ENCODE results near the gene CCDC7.
A peak's percentile ranks its signal among the peaks of the same experiment; 100 is the strongest.
"Not testable (repeated sequence)": the region's sequence is repeated elsewhere in the genome, so short reads cannot be mapped to it uniquely, and the experiment has no call there.

CCDC7 gene

GRCh38 chr10:32445740-32446535 lies at the start of gene CCDC7:
Gene CCDC7 (plus strand): TSS chr10:32446140. CDS start chr10:32451643, 5,503 bp downstream.
- DNase-seq, result peak; percentile 93

- DNase-seq, result not testable (repeated sequence)
Observed at GRCh38 chr10:32397163-32397562, 48.8 kb upstream of the CCDC7 start.

GRCh38 chr10:32399720-32400119 lies 46.2 kb upstream of the CCDC7 start:
- not testable (repeated sequence) for DNase-seq

GRCh38 chr10:32400961-32401360 lies 45.0 kb upstream of the CCDC7 start:
- DNase-seq, result no peak

GRCh38 chr10:32402499-32402898 lies 43.4 kb upstream of the CCDC7 start:
- no peak for DNase-seq

GRCh38 chr10:32403091-32403490 lies 42.8 kb upstream of the CCDC7 start:
- DNase-seq, result no peak

GRCh38 chr10:32408690-32409089 lies 37.2 kb upstream of the CCDC7 start:
- DNase-seq, result no peak

GRCh38 chr10:32409741-32410140 lies 36.2 kb upstream of the CCDC7 start:
- no peak for DNase-seq

GRCh38 chr10:32410569-32410968 lies 35.4 kb upstream of the CCDC7 start:
- DNase-seq, result no peak

- DNase-seq, result no peak
Observed at GRCh38 chr10:32411797-32412498, 34.0 kb upstream of the CCDC7 start.

- DNase-seq, result peak; percentile 27
Observed at GRCh38 chr10:32412499-32412853, 33.5 kb upstream of the CCDC7 start.

- peak; percentile 94 for DNase-seq
Observed at GRCh38 chr10:32413513-32413912, 32.4 kb upstream of the CCDC7 start.

- DNase-seq, result no peak
Observed at GRCh38 chr10:32415361-32415760, 30.6 kb upstream of the CCDC7 start.

- peak; percentile 92 for DNase-seq
Observed at GRCh38 chr10:32417911-32418547, 27.9 kb upstream of the CCDC7 start.

- no peak for DNase-seq
Observed at GRCh38 chr10:32418572-32418971, 27.4 kb upstream of the CCDC7 start.

- peak; percentile 8 for DNase-seq
Observed at GRCh38 chr10:32419615-32420014, 26.3 kb upstream of the CCDC7 start.

- no peak for DNase-seq
Observed at GRCh38 chr10:32426186-32426585, 19.8 kb upstream of the CCDC7 start.

- no peak for DNase-seq
Observed at GRCh38 chr10:32433542-32433941, 12.4 kb upstream of the CCDC7 start.

- DNase-seq, result no peak
Observed at GRCh38 chr10:32436215-32436614, 9.7 kb upstream of the CCDC7 start.

GRCh38 chr10:32437334-32437733 lies 8.6 kb upstream of the CCDC7 start:
- no peak for DNase-seq

- no peak for DNase-seq
Observed at GRCh38 chr10:32445036-32445435, 904 bp upstream of the CCDC7 start.

- DNase-seq, result peak; percentile 39
Observed at GRCh38 chr10:32446536-32447406, 831 bp downstream of the CCDC7 start.

GRCh38 chr10:32454148-32454547 lies 8.2 kb downstream of the CCDC7 start:
- DNase-seq, result no peak
